Stimulated activated CD8-positive, alpha-beta memory T cell treated with anti-CD3 and anti-CD28 coated beads, Interleukin-4, amount 100 ng/mL, for 24 hours (primary cell): Measurements from ENCODE around the gene SMG9.

Experiments
- DNase-seq: peaks from one replicate; pipeline ENCODE4 v3.0.0-alpha.2; 2020; ENCODE audit warnings: low read depth

SMG9 gene

DNA sequence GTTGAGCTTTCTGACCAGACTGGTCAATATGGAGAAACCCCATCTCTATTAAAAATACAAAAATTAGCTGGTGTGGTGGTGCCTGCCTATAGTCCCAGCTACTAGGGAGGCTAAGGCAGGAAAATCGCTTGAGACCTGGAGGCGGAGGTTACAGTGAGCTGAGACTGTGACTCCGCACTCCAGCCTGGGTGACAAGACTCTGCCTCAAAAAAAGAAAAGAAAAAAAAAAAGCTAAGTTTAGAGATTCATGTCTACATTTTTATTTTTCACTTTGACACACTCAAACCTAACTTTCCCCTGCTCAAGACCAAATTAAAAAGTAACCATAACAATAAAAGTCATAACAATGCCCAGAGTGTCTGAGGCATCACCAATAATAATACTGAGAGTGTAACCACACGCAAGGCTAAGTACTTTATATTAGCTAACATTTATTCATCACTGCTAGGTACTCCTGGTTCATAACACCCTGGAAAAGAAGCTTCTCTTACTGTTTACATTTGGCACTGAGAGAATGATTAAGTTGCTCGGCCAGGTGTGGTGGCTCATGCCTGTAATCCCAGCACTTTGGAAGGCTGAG is 33.2 kb downstream of the SMG9 start:
- DNase-seq: no peak

DNA sequence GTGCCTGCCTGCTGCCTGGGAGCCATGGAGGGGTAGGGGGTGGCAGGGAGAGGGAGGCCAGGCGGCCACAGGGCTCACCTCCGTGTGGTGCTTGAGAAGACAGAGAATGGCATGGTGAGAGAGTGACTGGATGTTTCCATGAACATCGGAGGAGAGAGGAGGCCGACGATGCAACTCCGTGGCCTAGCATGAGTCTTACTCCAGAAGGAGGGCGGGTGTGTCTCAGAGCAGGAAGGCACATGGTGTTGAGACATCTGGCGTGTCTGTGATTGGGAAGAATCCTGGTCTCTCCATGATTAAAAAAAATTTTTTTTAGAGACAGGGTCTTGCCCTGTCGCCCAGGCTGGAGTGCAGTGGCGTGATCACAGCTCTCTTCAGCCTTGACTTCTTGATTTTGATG is 33.8 kb downstream of the SMG9 start:
- DNase-seq: no peak

- no peak for DNase-seq
These were observed 34.8 kb downstream of the SMG9 start for GRCh38 chr19:43719918-43720317.

- DNase-seq: no peak
These were observed 35.3 kb downstream of the SMG9 start for GRCh38 chr19:43719378-43719868.

DNA sequence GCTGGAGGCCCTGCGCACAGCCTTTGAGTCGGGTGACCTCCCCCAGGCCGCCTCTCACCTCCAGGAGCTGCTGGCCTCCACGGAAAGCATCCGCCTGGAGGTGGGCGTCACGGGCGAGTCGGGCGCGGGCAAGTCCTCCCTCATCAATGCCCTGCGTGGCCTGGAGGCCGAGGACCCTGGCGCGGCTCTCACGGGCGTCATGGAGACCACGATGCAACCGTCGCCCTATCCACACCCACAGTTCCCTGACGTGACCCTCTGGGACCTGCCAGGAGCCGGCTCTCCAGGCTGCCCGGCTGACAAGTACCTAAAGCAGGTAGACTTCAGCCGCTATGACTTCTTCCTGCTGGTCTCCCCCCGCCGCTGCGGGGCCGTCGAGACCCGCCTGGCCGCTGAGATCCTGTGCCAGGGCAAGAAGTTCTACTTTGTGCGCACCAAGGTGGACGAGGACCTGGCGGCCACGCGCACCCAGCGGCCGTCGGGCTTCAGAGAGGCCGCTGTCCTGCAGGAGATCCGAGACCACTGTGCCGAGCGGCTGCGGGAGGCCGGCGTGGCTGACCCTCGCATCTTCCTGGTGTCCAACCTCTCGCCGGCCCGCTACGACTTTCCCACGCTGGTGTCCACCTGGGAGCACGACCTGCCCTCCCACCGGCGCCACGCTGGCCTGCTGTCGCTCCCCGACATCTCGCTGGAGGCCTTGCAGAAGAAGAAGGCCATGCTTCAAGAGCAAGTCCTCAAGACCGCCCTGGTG is 36.0 kb downstream of the SMG9 start:
- DNase-seq: no peak

- DNase-seq: no peak
These were observed 39.0 kb downstream of the SMG9 start, which contains the start of gene IRGC for GRCh38 chr19:43715776-43716175. IRGC (plus strand) TSS chr19:43716076; CDS start chr19:43718559, 2,483 bp downstream.

GRCh38 chr19:43713208-43713607 is 41.6 kb downstream of the SMG9 start:
- no peak for DNase-seq

DNA sequence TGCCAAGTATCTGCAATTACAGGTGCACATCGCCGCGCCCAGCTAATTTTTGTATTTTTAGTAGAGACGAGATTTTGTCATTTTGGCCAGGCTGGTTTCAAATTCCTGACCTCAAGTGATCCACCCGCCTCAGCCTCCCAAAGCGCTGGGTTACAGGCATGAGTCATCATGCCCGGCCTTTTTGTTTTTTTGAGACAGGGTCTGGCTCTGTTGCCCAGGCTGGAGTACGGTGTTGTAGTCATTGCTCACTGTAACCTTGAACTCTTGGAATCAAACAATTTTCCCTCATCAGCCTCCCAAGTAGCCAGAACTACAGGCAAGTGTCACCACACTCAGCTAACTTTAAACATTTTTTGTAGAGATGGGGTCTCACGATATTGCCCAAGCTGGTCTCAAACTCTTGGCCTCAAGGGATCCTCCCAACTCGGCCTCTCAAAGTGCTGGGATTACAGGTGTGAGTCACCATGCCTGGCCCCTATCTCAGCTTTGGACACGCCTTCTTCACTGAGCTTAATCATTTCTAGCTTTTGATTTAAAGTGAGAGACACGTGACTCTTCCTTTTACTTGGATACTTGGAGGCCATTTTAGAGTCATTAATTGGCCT is 42.9 kb downstream of the SMG9 start:
- no peak for DNase-seq

DNA sequence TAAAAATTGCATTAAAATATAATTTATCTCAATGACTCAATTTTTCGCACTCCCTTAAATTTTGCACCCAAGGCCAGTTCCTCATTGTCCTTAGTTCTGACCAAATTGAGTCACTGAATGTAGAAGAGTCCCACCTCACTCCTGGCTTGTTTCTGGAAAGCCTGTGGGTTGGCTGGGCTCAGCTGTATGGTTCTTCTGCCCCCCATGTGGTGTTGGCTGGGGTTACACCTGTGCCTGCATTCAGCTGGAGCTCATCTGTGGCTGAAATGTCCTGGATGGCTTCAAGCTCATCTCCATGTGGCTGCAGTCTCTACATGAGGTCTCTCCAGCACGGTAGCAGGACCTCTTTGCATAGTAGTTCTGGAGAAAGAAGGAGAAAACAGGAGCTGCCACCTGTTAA is 46.0 kb downstream of the SMG9 start:
- no peak for DNase-seq

DNA sequence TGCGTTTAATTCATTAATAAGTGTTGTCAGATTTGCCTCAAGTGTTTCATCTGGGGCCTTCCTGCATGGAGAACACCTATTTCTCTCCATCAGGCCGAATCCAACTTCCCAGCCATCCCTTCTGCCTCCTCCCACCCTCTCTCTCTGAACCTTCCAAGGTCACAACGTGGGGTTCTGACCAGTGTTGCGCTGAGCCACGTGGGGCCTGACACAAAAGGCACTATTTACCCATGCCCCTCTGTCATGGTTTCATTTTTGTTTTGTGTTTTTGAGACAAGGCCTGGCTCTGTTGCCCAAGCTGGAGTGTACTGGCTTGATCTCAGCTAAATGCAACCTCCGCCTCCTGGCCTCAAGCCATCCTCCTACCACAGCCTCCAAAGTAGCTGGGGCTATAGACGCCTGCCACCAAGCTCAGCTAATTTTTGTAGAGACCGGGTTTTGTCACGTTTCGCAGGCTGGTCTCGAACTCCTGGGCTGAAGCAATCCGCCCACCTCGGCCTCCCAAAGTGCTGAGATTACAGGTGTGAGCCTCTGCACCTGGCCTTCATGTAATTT is 47.5 kb downstream of the SMG9 start:
- DNase-seq: no peak

- DNase-seq: no peak
These were observed 49.0 kb downstream of the SMG9 start for GRCh38 chr19:43705729-43706128.

- DNase-seq: no peak
These were observed 50.6 kb downstream of the SMG9 start for GRCh38 chr19:43704002-43704705.

- no peak for DNase-seq
These were observed 54.3 kb downstream of the SMG9 start for GRCh38 chr19:43700395-43701000.

GRCh38 chr19:43699506-43700394 is 55.0 kb downstream of the SMG9 start:
- no peak for DNase-seq

GRCh38 chr19:43697295-43697694 is 57.5 kb downstream of the SMG9 start:
- DNase-seq: no peak

- DNase-seq: no peak
These were observed 58.6 kb downstream of the SMG9 start for GRCh38 chr19:43695985-43696704.

- no peak for DNase-seq
These were observed 60.2 kb downstream of the SMG9 start for GRCh38 chr19:43694553-43694952.

DNA sequence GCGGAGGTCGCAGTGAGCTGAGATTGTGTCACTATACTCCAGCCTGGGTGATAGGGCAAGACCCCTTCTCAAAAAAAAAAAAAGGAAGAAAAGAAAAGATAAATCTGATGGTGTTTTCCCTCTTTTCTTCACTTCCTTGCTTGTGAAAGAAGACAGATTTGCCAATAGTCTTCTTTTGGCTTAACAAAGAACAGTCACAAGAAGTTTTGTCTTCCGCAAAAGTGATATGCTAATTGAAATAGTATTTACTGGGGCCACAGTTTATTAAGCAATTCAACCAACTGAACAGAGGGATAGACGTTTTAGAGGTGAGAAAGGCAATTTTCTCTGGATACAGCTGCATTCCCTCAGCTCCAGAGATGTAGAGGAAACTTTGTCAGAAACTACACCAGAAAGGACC is 61.9 kb downstream of the SMG9 start:
- no peak for DNase-seq

DNA sequence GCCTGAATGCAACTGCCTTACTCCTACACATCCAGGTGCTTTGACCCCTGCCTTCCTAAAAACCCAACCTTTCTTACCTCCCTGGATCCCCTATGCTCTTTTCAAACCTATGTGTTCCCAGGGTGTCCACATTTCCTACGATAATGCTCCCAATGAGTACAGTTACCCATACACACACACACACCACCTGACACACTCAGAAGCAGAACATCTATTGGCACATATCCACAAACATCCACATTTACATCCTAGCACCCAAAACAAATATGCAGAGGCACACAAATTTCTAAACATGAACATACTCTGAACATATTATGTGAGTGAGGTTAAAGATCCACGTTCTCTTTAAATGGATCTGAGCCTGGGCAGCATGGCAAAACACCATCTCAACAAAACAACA is 62.4 kb downstream of the SMG9 start:
- DNase-seq: no peak

DNA sequence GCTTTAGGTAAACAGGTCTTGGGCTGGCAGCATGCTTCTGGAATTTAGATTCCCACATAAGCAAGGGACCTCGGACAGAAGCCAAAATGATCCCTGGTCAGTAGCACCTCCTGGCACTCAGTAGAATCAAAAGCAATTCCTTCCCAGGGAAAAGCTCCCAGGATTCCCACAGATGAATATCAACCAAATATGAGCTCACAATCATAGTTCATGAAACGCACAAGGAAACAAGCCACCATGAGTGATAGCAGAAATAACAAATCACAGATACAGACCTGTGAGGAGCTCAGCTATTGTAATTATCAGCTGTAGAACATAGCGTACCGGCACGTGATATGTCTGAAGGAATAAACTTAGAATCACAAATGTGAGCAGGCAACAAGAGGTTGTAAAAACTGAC is 63.0 kb downstream of the SMG9 start:
- no peak for DNase-seq
